GM18511 (cell line): ENCODE measurements around the gene FHOD3.

ENCODE experiments used
- ATAC-seq: cut with Tn5 transposase; IDR thresholded peaks from one replicate; pipeline ENCODE4 v1.9.1; 2021; ENCODE audit warnings: mild to moderate bottlenecking, moderate library complexity; ENCODE audit not compliant: unreplicated experiment

Gene FHOD3

GRCh38 chr18:36610661-36611060, 313.1 kb downstream of the FHOD3 start:
- no peak for ATAC-seq

- no peak for ATAC-seq
These were observed 315.6 kb downstream of the FHOD3 start for GRCh38 chr18:36613069-36613468.

- ATAC-seq = no peak
These were observed 316.3 kb downstream of the FHOD3 start for GRCh38 chr18:36613810-36614209.

- no peak for ATAC-seq
These were observed 323.3 kb downstream of the FHOD3 start for GRCh38 chr18:36620788-36621187.

GRCh38 chr18:36622610-36623009, 325.1 kb downstream of the FHOD3 start:
- no peak for ATAC-seq

GRCh38 chr18:36623091-36623490, 325.6 kb downstream of the FHOD3 start:
- no peak for ATAC-seq

- no peak for ATAC-seq
These were observed 326.2 kb downstream of the FHOD3 start for GRCh38 chr18:36623681-36624190.

GRCh38 chr18:36624451-36625167, 327.1 kb downstream of the FHOD3 start:
- ATAC-seq = no peak

- no peak for ATAC-seq
These were observed 327.9 kb downstream of the FHOD3 start for GRCh38 chr18:36625386-36625785.

- ATAC-seq = no peak
These were observed 330.1 kb downstream of the FHOD3 start for GRCh38 chr18:36627637-36628036.

GRCh38 chr18:36628435-36629137, 331.1 kb downstream of the FHOD3 start:
- ATAC-seq = no peak

- no peak for ATAC-seq
These were observed 331.6 kb downstream of the FHOD3 start for GRCh38 chr18:36629138-36629530.

- no peak for ATAC-seq
These were observed 332.3 kb downstream of the FHOD3 start for GRCh38 chr18:36629836-36630235.

GRCh38 chr18:36630917-36631316, 333.4 kb downstream of the FHOD3 start:
- no peak for ATAC-seq

GRCh38 chr18:36633961-36634412, 336.5 kb downstream of the FHOD3 start:
- ATAC-seq = peak; percentile 38

- ATAC-seq = no peak
These were observed 337.2 kb downstream of the FHOD3 start for GRCh38 chr18:36634573-36635216.

- ATAC-seq = peak; percentile 53
These were observed 338.0 kb downstream of the FHOD3 start for GRCh38 chr18:36635414-36636096.

GRCh38 chr18:36636237-36636817, 338.8 kb downstream of the FHOD3 start:
- peak; percentile 45 for ATAC-seq

GRCh38 chr18:36638224-36638623, 340.7 kb downstream of the FHOD3 start:
- peak; percentile 84 for ATAC-seq

- ATAC-seq = no peak
These were observed 342.8 kb downstream of the FHOD3 start for GRCh38 chr18:36640021-36640952.
